ENCODE results near the gene IER2. TPM values are rescaled to one million over a fixed set of nuclear protein-coding genes. Genes with fewer than 3 reads are reported as not detected.

Gene IER2
- total and polyA plus RNA-seq, 9 of the 15 experiments (the other 6 are each of a cell fraction or from before 2014, with no cell fraction given), result 4.5 to 205 (median 23.7) TPM

DNA sequence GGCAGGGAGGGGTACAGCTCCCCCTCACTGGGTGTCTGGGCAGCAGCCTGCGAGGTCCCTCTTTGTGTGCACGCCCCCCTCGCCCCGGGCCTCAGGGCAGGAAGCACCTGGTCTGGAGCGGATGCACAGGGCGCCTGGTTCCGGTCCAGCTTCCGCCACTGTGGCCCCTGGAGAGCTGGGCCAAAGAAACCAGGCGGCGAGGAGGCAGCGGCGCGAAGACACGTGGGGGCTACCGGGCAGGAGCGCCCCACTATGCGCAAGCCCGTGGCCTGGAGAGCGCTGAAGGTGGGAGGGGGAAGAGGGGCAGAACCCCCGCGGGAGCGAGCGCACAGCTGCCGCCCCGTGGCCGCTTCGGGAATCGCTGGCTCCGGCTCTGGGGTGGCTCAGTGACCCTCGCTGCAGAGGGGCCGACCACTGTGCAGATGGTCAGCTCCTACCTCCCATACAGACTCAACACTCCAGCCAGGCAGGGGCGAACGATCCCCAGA, 45.8 kb upstream of the IER2 start (continued):
- peak; percentile 62; the same call in 1 of the 2 replicates for TF ChIP-seq REST (IDR thresholded peaks at IDR 0.05; ENCODE audit: borderline replicate concordance)
- TF ChIP-seq REST (CRISPR knock-in tag; IDR thresholded peaks at IDR 0.05; ENCODE audit: low read depth), result no peak
- TF ChIP-seq KAT7 (CRISPR knock-in tag; IDR thresholded peaks at IDR 0.05; ENCODE audit: borderline replicate concordance), result 0 out of 2 replicates have a peak, but pooled peaks have one; percentile 60
- TF ChIP-seq NFRKB (IDR thresholded peaks at IDR 0.05; ENCODE audit: low read depth), result 0 out of 2 replicates have a peak, but pooled peaks have one; percentile 57
- peak; percentile 59 for TF ChIP-seq SMC3 (conservative IDR thresholded peaks at IDR 0.05; ENCODE audit: insufficient read depth, low read depth, low read length)
- TF ChIP-seq CBFA2T3 (IDR thresholded peaks at IDR 0.05), result peak; percentile 28; the same call in 1 of the 2 replicates
- TF ChIP-seq PYGO2 (tag; IDR thresholded peaks at IDR 0.05), result peak; percentile 13; the same call in 1 of the 2 replicates
- TF ChIP-seq E2F3 (CRISPR knock-in tag; IDR thresholded peaks at IDR 0.05), result peak; percentile 46; the same call in 1 of the 2 replicates
- peak; percentile 88 for TF ChIP-seq VEZF1 (CRISPR knock-in tag; IDR thresholded peaks at IDR 0.05)
- TF ChIP-seq TEAD4 (IDR thresholded peaks at IDR 0.05; ENCODE audit: low read length), result no peak
- TF ChIP-seq TEAD4 (CRISPR knock-in tag; IDR thresholded peaks at IDR 0.05; ENCODE audit: borderline replicate concordance), result no peak
- TF ChIP-seq DPF2 (IDR thresholded peaks at IDR 0.05), result peak; percentile 46; the same call in 1 of the 2 replicates
- peak in 1 of 2 experiments; percentile 69; a peak in 2 of 4 replicates for TF ChIP-seq HDAC1 (IDR thresholded peaks at IDR 0.05)
- peak; percentile 46; the same call in 1 of the 2 replicates for TF ChIP-seq GATAD2B (IDR thresholded peaks at IDR 0.05; ENCODE audit: borderline replicate concordance)
- TF ChIP-seq, protein P1, sequence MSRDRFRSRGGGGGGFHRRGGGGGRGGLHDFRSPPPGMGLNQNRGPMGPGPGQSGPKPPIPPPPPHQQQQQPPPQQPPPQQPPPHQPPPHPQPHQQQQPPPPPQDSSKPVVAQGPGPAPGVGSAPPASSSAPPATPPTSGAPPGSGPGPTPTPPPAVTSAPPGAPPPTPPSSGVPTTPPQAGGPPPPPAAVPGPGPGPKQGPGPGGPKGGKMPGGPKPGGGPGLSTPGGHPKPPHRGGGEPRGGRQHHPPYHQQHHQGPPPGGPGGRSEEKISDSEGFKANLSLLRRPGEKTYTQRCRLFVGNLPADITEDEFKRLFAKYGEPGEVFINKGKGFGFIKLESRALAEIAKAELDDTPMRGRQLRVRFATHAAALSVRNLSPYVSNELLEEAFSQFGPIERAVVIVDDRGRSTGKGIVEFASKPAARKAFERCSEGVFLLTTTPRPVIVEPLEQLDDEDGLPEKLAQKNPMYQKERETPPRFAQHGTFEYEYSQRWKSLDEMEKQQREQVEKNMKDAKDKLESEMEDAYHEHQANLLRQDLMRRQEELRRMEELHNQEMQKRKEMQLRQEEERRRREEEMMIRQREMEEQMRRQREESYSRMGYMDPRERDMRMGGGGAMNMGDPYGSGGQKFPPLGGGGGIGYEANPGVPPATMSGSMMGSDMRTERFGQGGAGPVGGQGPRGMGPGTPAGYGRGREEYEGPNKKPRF (IDR thresholded peaks at IDR 0.05; ENCODE audit: low read depth, low read length), result no peak
